Coronary artery (tissue), 2 donors: ENCODE measurements around the gene CD276.

Source experiments
- DNase-seq: peaks from one replicate; pipeline ENCODE4 v3.0.0-alpha.2; 2017; ENCODE audit warnings: low spot score
- H3K27ac ChIP-seq, 2 donors: fragments of 200-600 bp; sonication (generic); one replicate each; pipeline ENCODE4 v1.5.1; 2016 to 2019
- H3K4me3 ChIP-seq: fragments of 200-600 bp; sonication (generic); 2 replicates; pipeline ENCODE4 v1.5.1; 2016; ENCODE audit warnings: mild to moderate bottlenecking, moderate library complexity
- CTCF ChIP-seq: fragments of 200-600 bp; sonication (generic); IDR thresholded peaks from one replicate; pipeline ENCODE4 v1.5.1; 2019; ENCODE audit warnings: antibody characterized with exemption

CD276 gene

GRCh38 chr15:73740152-73741048 is 56.2 kb downstream of the CD276 start:
- Histone ChIP-seq H3K27ac (no peak overlapping the region), H3K4me3 (no peak overlapping the region)
- no peak for DNase-seq
- no peak for TF ChIP-seq CTCF

- H3K4me3 ChIP-seq = no peak overlapping the region
- DNase-seq = no peak
- no peak overlapping the region for H3K27ac ChIP-seq
- no peak for TF ChIP-seq CTCF
Observed at GRCh38 chr15:73741321-73741836, 57.2 kb downstream of the CD276 start.

- TF ChIP-seq CTCF = no peak
- Histone ChIP-seq H3K27ac (no peak overlapping the region), H3K4me3 (no peak overlapping the region)
- DNase-seq = no peak
Observed at GRCh38 chr15:73744293-73744692, 60.1 kb downstream of the CD276 start.

DNA sequence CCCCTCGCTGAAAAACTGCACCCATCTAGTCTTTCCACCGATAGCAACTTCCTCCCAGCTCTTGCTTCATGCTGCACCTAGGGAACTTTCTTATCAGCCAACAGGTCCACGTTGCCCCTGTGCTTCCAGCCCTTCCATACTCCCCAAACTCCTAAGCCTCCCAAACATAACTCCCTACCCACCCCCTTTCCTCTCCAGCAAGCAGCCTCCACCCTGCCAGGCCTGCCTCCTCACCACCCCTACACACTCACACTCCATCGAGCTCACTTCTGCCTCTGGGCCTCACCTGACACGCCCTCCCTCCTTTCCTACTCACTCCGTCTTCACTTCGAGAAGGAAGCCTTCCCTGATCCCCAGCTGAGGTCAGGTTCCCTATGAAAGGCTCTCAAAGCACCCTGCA is 60.9 kb downstream of the CD276 start:
- Histone ChIP-seq H3K27ac (no peak overlapping the region), H3K4me3 (no peak overlapping the region)
- no peak for DNase-seq
- no peak for TF ChIP-seq CTCF

- Histone ChIP-seq H3K4me3 (no peak overlapping the region), H3K27ac (no peak overlapping the region)
- no peak for DNase-seq
- TF ChIP-seq CTCF = no peak
Observed at GRCh38 chr15:73746261-73746660, 62.1 kb downstream of the CD276 start.

- no peak for DNase-seq
- no peak for TF ChIP-seq CTCF
- Histone ChIP-seq H3K4me3 (no peak overlapping the region), H3K27ac (no peak overlapping the region)
Observed at GRCh38 chr15:73746883-73747282, 62.7 kb downstream of the CD276 start.
